Ovary (tissue), 3 donors: ENCODE measurements around the gene AKAP8L.

Source experiments
- EP300 ChIP-seq: sonication (generic); formaldehyde crosslinking; IDR thresholded peaks from one replicate; pipeline ENCODE4 v1.6.1; 2017; ENCODE audit warnings: antibody characterized with exemption
- POLR2A ChIP-seq: fragments of 450-650 bp; IDR thresholded peaks from one replicate; pipeline ENCODE4 v1.6.1; 2017; ENCODE audit warnings: antibody characterized with exemption, mild to moderate bottlenecking, moderate library complexity
- TF ChIP-seq, protein P1 (sequence below), 3 donors: fragments of 450-650 bp in 2 of 3; fragments of 200-600 bp in 1 of 3; IDR thresholded peaks; one replicate each; pipeline versions ENCODE4 v1.5.1 to v1.8.0; 2016 to 2022; ENCODE audit warnings: antibody characterized with exemption in 3 of 3, mild to moderate bottlenecking in 1 of 3
- donor health status: DM: no; HTN: no; CAD: no.

GRCh38 chr19:15373644-15374043 lies 45.1 kb downstream of the AKAP8L start:
- TF ChIP-seq, protein P1, sequence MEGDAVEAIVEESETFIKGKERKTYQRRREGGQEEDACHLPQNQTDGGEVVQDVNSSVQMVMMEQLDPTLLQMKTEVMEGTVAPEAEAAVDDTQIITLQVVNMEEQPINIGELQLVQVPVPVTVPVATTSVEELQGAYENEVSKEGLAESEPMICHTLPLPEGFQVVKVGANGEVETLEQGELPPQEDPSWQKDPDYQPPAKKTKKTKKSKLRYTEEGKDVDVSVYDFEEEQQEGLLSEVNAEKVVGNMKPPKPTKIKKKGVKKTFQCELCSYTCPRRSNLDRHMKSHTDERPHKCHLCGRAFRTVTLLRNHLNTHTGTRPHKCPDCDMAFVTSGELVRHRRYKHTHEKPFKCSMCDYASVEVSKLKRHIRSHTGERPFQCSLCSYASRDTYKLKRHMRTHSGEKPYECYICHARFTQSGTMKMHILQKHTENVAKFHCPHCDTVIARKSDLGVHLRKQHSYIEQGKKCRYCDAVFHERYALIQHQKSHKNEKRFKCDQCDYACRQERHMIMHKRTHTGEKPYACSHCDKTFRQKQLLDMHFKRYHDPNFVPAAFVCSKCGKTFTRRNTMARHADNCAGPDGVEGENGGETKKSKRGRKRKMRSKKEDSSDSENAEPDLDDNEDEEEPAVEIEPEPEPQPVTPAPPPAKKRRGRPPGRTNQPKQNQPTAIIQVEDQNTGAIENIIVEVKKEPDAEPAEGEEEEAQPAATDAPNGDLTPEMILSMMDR (IDR thresholded peaks at IDR 0.05): no peak
- TF ChIP-seq POLR2A (no peak), EP300 (no peak)
